HG03521 (cell line): ENCODE measurements around the gene RHBDF2.

Experiments used
- ATAC-seq: cut with Tn5 transposase; IDR thresholded peaks from one replicate; pipeline ENCODE4 v1.9.1; 2021; ENCODE audit warnings: mild to moderate bottlenecking, moderate library complexity; ENCODE audit not compliant: unreplicated experiment

Gene RHBDF2

GRCh38 chr17:76484228-76484725, 16.9 kb downstream of the RHBDF2 start:
- no peak for ATAC-seq

- ATAC-seq: peak; percentile 43
Observed at GRCh38 chr17:76481071-76481655, 20.1 kb downstream of the RHBDF2 start.

- ATAC-seq: no peak
Observed at GRCh38 chr17:76480632-76481031, 20.6 kb downstream of the RHBDF2 start.

- ATAC-seq: no peak
Observed at GRCh38 chr17:76479515-76480060, 21.6 kb downstream of the RHBDF2 start.

GRCh38 chr17:76478730-76479514, 22.3 kb downstream of the RHBDF2 start:
- ATAC-seq: no peak

GRCh38 chr17:76478097-76478496, 23.1 kb downstream of the RHBDF2 start:
- no peak for ATAC-seq

GRCh38 chr17:76477576-76477975, 23.6 kb downstream of the RHBDF2 start:
- ATAC-seq: no peak

GRCh38 chr17:76476736-76477135, 24.5 kb downstream of the RHBDF2 start:
- no peak for ATAC-seq

GRCh38 chr17:76475302-76475701, 25.9 kb downstream of the RHBDF2 start:
- no peak for ATAC-seq

- ATAC-seq: no peak
Observed at GRCh38 chr17:76474894-76475293, 26.3 kb downstream of the RHBDF2 start.

- ATAC-seq: no peak
Observed at GRCh38 chr17:76474238-76474637, 27.0 kb downstream of the RHBDF2 start.

- no peak for ATAC-seq
Observed at GRCh38 chr17:76473541-76473985, 27.7 kb downstream of the RHBDF2 start.

- no peak for ATAC-seq
Observed at GRCh38 chr17:76472726-76473125, 28.5 kb downstream of the RHBDF2 start.

- no peak for ATAC-seq
Observed at GRCh38 chr17:76472258-76472645, 29.0 kb downstream of the RHBDF2 start.

GRCh38 chr17:76471498-76472257, 29.5 kb downstream of the RHBDF2 start:
- ATAC-seq: no peak

- no peak for ATAC-seq
Observed at GRCh38 chr17:76469991-76470739, 31.1 kb downstream of the RHBDF2 start.

GRCh38 chr17:76469076-76469990, 31.9 kb downstream of the RHBDF2 start:
- ATAC-seq: no peak

- no peak for ATAC-seq
Observed at GRCh38 chr17:76468634-76469010, 32.6 kb downstream of the RHBDF2 start.

- no peak for ATAC-seq
Observed at GRCh38 chr17:76467809-76468633, 33.2 kb downstream of the RHBDF2 start.
